Hematopoietic multipotent progenitor cell treated with erythropoietin and hydrocortisone succinate and interleukin-3 and kit ligand, for 15 days (in vitro differentiated cells): ENCODE data around the gene RPIA.

Source experiments
- DNase-seq: peaks from one replicate; pipeline ENCODE4 v3.0.0-alpha.2; 2015; ENCODE audit warnings: low spot score

Gene RPIA

DNA sequence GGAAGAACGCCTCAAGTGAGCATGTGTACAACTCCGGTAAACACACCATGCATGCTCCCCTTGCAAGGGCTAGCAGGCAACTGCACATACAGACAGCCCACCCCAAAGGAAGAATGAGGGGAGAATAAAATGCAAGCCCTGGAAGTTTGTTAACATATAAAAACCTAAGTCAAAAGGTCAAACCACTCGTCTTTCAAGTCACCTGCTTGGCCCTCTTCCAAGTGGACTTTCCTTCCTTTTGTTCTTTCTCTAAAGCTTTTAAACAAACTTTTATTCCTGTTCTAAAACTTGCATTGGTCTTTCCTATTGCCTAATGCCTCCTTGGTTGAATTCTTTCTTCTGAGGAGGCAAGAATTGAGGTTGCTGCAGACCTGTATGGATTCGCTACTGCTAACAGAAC is 5.2 kb upstream of the RPIA start:
- no peak for DNase-seq

DNA sequence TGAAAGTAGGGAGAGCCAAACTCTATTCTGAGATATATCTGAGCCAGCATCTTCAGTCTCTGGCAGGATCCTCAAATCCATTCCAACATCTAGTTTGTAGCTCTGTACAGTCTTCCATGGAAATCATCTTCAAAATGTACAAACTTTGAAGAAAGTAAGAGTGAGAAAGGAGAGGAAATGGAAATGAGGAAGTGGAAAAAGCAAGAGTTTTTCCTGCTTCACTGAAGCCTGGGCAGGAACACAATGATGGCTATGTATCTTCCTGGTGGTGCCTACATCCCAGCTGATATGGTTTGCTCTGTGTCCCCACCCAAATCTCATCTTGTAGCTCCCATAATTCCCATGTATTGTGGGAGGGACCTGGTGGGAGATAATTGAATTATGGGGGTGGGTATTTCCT is 4.1 kb upstream of the RPIA start:
- DNase-seq: no peak

DNA sequence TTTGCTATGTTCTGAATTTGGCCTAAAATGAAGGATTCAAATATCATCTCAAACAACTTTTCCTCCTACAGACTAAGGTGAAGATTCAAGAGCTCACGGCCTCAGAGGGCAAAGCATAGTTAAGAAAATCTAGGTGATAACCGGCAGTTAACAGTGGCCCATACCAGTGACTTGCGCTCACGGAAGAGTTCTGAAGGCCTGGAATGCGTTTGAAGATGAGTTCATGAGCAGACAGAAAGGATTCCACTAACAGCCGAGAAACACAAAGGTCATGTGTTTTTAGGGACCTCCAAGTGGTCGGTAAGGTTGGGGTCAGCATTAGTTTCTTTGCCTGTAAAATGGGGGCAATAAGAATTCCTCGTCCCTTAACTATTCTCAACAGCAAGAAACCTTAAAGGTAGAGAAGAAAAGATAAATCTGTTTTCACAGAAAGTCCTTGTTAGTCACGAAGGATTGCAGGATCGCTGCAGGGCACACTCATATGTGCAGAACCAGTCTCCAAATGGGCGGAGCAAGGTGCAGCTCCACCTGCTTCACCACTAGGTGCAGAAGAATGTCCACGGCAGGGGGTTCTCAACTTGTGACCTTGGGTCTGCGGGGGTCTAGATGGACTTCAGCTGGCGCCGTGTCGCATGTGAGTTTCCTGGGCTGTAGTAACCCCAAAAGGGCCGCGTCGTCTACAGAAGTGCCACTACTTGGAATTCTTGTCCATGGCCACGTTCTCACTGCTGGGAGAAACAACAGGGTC is 708 bp upstream of the RPIA start:
- DNase-seq: peak; percentile 47

DNA sequence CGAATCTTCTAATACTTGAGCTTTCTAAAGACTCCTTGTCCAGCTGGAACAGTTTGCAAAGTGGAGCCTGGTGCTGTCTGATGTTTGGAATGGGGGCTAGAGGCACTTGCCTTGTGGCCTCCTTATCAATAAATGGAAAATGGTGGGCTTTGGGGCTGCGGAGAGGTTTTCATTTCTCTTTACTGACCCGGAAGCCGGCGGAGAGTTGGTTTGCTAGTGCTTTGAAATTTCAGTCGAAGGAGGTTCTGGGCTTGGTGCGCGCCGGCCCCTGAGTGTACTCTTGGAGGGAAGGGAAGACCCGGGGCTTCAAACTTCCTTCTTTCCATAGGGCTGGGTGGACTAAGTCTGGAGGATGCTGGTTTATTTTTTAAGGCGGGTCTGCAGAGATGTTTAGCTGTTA is 714 bp downstream of the RPIA start:
- DNase-seq: no peak

DNA sequence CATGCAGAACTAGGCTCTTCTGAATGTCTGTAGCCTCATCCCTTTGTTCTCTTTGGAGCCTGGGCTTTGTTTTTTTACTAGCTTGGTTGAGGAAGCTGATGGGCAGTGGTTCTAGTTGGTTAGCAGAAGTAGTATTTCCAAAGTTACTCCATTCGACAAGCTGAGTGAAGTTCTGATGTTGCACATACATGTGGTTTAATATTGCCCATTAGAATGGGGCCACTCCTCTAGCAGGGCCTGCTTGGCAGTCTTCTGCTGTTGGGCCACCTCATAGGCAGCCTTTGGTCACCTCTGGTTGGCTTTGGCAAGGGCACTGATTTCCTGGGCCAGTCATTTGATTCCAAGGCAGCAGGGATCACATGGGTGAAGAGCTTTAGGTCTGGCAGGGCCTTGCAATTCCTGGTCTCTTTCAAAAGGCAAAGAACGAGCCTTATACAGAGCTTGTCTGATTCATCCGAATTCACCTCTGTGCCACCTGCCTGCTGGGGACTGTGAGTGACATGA is 2.5 kb downstream of the RPIA start:
- DNase-seq: no peak

DNA sequence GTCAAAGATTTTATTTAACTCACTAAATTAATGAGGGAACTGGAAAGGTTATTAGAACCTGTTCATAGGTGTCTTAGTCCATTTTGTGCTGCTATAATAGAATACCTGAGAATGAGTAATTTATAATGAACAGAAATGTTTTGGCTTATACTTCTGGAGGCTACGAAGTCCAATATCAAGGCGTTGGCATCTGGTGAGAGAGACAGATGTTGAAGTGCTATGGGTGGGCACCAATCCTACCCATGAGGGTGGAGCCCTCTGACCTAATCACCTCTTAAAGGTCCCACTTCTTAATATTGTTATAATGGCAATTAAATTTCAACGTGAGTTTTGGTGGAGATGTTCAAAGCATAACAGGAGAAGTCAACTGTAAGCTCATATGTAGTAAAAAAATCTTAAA is 5.1 kb downstream of the RPIA start:
- peak; percentile 86 for DNase-seq

DNA sequence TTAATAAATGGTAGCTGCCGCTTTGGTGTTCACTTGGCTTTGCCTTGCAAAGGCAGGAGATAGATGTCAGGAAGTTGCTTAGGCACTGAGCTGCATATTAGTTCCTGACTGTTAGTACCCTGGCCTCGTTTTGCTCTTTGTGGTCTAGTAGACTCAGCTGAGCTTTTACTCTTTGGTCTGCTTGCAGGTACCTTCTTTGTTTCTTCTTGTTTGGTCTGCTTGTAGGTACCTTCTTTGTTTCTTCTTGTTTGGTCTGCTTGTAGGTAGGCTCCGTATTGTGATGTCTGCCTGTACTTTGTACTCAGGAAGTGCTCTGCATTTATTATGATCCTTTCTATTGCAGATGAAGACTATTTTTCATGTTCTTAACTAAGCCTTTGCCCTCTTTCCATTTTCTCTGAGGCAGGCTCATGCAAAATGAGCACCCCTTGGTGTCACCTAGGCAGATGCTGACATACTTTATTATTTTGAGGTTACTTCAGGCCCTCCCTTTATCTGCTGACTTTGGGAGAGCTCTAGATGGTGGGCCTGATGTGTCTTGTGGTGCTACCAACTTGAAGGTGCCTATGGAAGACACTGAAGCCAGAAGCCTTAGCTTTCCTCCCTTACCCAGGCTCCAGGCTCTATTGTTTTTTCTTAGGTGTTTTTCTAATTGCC is 6.0 kb downstream of the RPIA start:
- DNase-seq: peak; percentile 37

DNA sequence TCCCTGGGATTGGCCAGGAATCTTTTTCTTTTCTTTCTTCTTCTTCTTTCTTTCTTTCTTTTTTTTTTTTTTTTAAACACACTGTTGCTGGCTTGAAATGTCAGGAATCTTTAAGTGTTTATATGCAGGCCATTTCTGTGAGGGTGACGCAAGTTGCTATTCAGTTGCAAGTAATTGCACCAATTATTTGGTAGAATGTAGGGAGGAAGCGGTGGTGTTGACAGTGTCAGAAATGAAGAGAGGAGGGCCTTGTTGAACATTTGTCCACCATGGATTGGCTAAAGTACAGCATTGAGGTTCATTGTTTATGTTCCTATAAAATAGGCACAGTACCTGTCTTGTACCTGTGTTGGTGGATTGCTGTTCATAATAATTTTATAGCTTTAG is 6.5 kb downstream of the RPIA start:
- DNase-seq: no peak

DNA sequence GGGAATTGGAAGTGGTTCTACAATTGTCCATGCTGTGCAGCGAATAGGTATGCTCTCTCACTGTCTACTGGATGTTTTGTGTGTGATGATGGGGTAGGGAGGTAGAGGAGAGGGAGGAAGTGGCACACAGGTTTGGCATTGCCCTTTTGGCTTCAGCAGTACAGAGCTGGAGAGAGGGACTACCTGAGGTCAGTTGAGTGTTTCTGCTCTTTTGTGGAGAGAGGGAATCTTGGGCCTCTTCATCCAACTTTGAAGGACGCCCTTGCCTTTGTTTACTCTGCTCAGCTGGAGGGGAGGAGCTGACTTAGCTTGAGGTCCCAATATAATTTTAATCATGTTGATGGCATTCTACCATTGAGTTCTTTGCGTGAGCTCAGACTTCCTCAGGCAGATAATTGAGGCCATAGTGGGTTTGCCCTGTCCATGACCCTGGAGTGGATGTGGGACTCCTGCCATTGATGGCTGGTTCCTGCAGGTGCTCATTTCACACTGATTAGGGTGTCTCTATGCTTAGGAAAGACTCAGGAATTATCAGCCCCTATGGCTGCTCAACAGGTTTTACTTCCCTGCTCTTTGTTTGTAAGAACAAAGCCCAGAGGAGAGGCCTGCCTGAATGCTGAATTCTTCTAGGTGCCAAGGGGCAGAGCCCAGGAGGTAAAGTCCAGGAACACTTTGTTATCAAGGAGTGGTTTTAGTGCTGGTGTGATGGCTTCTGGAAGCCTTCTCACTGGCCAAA is 7.2 kb downstream of the RPIA start:
- DNase-seq: no peak

DNA sequence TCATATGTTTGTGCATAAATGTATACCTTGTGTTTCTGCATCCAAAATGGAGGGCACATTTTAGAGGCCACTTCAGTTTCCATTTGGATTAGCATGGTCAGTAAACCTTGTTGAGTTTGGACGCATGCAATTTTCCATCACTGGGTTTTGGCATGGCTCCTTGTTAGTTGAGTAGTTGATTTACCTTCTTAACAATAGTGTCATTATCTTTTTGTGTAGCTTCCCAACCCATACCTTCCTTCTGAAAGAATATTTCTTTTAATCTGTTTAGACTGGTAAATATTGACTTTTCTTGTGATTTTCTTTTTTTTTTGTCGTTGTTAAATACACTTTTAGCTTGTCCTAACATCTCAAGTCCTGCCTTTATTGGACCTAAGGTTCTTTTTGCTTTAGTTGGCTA is 15.5 kb downstream of the RPIA start:
- DNase-seq: no peak

DNA sequence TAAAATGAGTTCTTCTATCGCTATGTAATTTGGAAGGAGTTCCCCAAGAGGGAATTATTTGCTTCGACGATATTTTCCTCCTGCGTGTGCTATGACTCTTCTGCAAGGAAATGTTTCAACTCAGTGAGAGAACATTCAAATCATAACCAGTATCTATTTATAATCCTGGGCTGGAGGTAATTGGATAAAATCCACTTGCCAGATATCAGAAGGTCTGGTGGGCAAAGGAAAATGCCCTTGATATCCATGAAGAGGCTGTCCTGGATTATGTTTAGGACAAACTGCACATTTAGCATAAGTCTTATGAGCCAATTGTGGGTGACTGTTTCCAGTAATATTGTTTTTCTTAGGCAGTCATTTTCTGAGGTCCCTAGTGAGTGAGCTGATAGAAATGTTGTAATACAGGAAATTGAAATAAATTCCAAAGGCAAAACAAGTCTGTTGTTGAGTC is 17.7 kb downstream of the RPIA start:
- no peak for DNase-seq

DNA sequence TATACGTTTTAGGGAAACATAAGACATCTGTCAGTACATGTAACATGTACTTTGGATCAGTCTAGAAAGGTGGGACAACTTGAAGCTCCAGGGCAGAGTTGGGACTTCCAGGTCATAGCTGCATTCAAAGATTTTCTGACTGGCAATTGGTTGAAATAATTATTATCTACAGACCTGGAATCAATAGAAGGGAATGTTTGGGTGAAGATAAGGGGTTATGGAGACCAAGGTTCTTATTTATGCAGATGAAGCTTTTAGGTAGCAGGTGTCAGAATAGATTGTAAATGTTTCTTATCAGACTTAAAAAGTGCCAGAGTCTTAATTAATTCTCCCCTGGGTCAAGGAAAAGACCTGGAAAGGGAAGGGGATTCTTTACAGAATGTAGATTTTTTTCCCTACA is 19.8 kb downstream of the RPIA start:
- peak; percentile 22 for DNase-seq

DNA sequence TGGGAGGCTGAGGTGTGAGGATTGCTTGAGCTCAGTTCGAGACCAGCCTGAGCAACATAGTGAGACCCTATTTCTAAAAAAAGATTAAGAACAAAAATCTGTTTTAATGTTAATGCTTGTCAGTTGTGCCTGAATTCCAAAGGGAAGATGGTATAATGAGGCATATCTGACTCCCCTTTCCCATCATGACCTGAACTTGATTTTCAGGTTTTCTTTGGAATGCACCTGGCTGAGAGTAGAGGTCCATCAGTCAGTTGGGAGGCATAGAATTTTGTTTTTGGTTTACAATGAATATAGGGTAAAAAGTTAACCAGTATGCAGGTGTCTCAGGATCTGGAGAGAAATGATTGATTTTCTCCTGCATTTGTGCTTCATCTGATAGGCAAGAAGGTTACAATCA is 20.4 kb downstream of the RPIA start:
- no peak for DNase-seq

DNA sequence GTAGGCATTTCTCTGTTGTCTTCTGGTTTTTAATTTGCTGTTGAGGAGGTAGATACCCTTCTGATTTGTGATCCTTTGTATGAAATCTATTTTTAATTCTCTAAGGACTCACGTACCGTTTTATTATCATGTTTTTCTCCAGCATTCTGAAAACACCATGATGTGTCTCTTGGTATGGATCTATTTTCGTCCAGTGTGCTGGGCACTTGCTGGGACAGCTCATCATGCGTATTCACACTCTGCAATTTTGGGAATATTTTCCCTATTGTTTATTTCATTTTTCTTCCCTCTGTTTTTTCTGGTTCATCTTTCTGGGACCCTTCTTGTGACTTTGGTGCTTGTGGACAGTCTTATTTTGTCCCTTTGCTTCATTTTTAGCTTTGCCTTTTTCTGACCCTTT is 21.9 kb downstream of the RPIA start:
- no peak for DNase-seq

DNA sequence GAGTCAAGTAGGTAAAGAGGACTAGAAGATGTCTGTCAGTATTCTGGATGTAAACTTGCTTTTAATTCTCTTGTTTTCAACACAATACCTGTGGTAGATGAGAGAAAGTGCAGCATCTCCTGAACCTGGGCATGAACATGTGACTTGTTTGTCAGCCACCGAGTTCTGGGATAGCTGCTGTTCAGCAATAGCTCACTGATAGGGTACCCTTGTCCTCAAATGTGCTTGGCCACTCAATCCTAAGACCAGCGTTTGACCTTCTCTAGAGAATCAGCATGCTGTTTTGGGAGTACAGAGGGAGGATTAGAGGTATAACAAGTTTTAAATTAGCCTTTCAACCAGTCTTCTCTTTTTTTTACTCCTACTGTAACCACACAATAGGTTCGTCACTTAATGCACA is 23.2 kb downstream of the RPIA start:
- DNase-seq: no peak

DNA sequence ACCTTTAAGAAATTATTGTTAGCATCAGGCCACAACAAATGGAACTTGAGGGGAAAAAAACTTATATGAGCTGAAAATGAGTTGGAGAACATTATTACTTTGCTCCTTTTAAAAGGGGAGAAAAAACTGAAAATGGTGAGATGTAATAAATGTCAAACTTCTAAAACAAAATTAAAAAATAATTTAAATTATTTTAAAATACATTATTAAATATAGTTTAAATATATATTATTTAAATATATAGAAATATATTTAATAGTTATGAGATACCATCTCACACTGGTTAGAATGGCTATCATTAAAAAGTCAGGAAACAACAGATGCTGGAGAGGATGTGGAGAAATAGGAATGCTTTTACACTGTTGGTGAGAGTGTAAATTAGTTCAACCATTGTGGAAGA is 28.9 kb downstream of the RPIA start:
- DNase-seq: no peak

DNA sequence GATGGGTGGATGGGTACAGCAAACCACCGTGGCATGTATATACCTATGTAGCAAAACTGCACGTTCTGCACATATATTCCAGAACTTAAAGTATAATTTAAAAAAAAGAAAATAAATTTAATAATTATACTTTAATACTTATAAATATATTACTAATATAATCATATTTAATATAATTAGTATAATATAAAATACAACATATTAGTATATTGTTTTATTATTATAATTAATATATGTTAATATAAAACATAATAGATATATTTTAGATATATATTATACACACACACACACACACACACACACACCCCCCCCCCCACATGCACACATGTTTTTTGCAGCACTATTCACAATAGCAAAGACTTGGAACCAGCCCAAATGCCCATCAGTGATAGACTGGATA is 29.8 kb downstream of the RPIA start:
- DNase-seq: no peak

DNA sequence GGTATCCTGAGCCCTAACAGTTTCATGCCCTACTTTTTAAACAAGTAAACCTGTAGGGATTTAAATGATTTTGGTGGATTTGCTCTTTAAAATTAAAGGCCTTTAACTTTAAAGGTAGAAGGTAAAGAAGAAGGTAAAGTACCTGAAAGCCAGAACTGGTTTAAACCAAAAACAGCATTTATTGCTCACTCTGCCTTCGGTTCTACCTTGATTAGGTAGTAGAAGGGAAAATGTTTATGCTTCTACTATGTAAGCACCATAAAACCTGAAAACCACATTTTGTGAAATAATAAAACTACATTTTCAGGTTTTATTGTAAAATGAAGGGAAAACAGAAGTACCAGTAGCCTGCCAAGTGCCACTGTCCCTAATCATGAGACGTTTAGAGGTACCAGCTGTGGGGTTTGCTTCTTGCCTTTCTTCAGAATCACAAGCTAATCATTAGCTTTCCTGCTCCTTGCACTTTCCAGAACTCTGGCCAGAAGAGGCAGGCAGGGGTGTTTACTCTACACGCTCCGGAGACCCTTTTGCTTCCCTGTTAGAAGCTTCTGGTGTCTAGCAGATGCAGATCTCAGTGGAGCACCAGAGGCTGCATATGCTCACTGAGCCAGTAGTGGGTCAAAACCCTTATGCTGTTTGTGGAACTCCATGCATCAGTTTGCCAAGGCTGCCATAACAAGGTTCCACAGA is 33.3 kb downstream of the RPIA start:
- no peak for DNase-seq

DNA sequence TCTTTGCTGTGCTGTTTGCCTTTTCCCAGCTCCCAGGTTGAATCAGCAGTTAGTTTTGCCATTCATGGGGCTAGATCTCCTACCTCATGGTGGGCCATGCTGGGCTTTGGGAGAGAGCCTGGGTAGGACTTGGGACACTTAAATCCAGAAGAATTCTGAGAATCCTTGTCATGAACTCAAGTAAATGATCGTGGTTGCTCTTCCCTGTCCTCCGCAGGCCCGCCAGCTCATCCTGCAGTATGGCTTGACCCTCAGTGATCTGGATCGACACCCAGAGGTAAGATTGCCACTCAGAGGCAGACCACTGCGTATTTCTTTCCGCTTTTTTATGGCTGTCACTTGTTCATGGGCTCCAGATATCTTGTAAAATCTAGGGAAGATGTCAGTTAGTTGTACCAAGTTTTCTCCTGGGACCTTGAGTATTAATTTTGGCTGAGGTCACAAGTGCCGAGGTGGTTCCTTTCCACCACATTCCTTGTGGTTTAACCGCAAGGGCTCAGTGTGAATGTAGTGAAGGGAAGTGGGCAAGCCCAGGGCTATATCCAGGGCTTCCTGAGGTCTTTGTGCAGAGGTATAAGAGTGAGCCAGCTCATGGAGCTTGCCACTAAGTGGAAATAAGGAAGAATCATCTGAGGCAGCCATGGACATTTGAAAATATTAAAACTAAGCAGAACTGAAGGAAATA is 37.7 kb downstream of the RPIA start:
- no peak for DNase-seq

DNA sequence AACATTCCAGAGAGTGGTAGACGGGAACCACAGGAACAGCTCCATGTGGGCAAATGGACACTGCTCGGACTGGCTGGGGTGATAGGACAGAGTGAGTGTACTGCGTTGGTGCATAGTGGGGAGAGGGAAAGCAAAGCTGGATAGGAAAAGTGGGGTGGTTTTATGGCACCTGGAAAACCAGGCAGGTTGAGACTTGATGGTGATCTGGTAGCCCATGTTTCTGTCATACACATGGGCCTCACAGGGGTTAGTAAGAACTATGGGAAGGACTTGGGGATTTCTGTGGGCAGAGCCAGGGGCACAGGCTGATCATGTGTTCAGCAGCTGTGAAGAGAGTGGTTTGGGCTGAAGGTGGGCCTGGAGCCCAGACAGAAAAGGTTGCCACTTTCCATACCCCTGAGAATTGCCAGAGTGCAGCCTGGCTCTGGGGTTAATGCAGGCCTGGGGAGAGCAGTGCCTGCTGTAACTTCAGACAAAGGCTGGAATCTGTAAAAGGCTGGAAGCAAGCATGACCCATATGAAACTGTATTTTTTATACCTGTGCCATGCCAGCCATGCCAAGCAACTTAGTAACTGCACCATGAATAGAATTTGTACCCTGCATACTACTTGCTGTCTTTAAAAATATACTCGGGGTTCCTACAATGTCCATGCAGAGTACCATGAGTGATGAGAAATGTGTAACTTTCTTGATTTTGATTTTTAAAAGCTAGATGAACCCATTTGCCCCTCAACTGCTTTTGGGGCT is 41.9 kb downstream of the RPIA start:
- no peak for DNase-seq

DNA sequence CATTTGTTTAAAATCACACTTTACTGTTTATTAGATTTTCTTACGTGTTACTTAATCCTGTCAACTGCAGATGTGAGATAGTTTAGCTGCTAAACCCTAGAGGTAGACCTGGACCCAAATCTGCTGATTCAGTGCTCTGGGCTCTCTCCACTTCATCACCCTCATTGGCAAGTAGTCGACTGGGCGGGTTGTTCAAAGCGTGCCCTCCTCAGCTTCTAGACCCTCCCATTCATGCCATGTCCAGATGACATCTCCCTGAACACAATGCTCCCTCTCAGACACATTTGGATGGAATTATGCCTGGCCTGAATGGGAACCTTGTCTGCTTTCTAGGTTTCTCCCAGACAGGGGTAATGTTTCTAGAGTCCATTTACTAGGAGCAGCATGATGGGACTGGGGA is 43.7 kb downstream of the RPIA start:
- DNase-seq: peak; percentile 86
